Transverse colon (tissue), 4 donors: ENCODE results near the gene KCNK13. TPM values are rescaled to one million over a fixed set of nuclear protein-coding genes. Genes with fewer than 3 reads are reported as not detected.

Experiments used
- DNase-seq: peaks from one replicate; pipeline ENCODE4 v3.0.0-alpha.2; 2019
- H3K27ac ChIP-seq, 4 donors: fragments of 200-600 bp; sonication (generic); 2 replicates each; pipeline ENCODE4 v1.5.1; 2016 to 2018; ENCODE audit warnings: inconsistent platforms in 4 of 4
- H3K27me3 ChIP-seq: fragments of 200-600 bp; sonication (generic); 2 replicates; pipeline ENCODE4 v1.5.1; 2017; ENCODE audit warnings: inconsistent platforms
- H3K36me3 ChIP-seq, 4 donors: fragments of 200-600 bp; sonication (generic); 2 replicates each; pipeline ENCODE4 v1.5.1; 2017 to 2019; ENCODE audit warnings: inconsistent platforms in 4 of 4
- H3K4me1 ChIP-seq, 4 donors: fragments of 200-600 bp; sonication (generic); 2 replicates each; pipeline ENCODE4 v1.5.1; 2017 to 2020; ENCODE audit warnings: inconsistent platforms in 4 of 4
- H3K4me3 ChIP-seq, 4 donors: fragments of 200-600 bp; sonication (generic); 1 replicate in 1 of 4; 2 replicates in 3 of 4; pipeline versions ENCODE4 v1.5.1 to v1.6.1; 2017 to 2019; ENCODE audit warnings: inconsistent platforms in 4 of 4
- H3K9me3 ChIP-seq, 2 donors: fragments of 200-600 bp; sonication (generic); 2 replicates each; pipeline ENCODE4 v1.5.1; 2017 to 2019; ENCODE audit warnings: inconsistent platforms in 2 of 2
- EP300 ChIP-seq: sonication (generic); formaldehyde crosslinking; IDR thresholded peaks from one replicate; pipeline ENCODE4 v1.6.1; 2017; ENCODE audit warnings: antibody characterized with exemption, low read depth
- POLR2A ChIP-seq: fragments of 450-650 bp; IDR thresholded peaks from one replicate; pipeline ENCODE4 v1.6.1; 2016; ENCODE audit warnings: antibody characterized with exemption, mild to moderate bottlenecking, moderate library complexity
- POLR2AphosphoS5 ChIP-seq, 3 donors: sonication (generic); formaldehyde crosslinking; IDR thresholded peaks; one replicate each; pipeline ENCODE4 v1.6.1; 2016; ENCODE audit warnings: antibody characterized with exemption in 3 of 3
- WGBS, 2 donors: methylation state at CpG; one replicate each; pipeline ENCODE4 v1.1.5; 2018; ENCODE audit warnings: low coverage in 1 of 2; 5-methylcytosine and 5-hydroxymethylcytosine counted together
- in situ Hi-C, 4 donors: fragments of 200-750 bp; cut with MboI; loops; one replicate each; pipeline versions ENCODE4 v1.15.0 to v1.15.1; 2017; ENCODE audit warnings: low sequenced_read_pairs in 3 of 4, low pct_ligation_motif_present in 1 of 4, low pct_unique_long_range_greater_than_20kb in 1 of 4
- intact Hi-C: fragments of 100-400 bp; cut with DNase I; formaldehyde crosslinking; loops from one replicate; pipeline ENCODE4 v1.15.1; 2023; ENCODE audit warnings: low total_unique reads
- total RNA-seq, 4 donors: library from RNA; depleted of rRNA; stranded (reverse); fragments of >200 nt; gene quantifications; one replicate each; pipeline ENCODE4 v1.1.0, GENCODE V29; 2016
- TF ChIP-seq, protein P1 (sequence below), 5 experiments: fragments of 200-600 bp in 3 of 5; fragments of 450-650 bp in 2 of 5; sonication (generic) in 3 of 5; IDR thresholded peaks; 1 replicate in 2 of 5; 2 replicates in 3 of 5; pipeline ENCODE4 v1.5.1; 2016 to 2017; ENCODE audit warnings: antibody characterized with exemption in 5 of 5, inconsistent platforms in 3 of 5, mild to moderate bottlenecking in 2 of 5, moderate library complexity in 1 of 5

Gene KCNK13
- total RNA-seq, 4 donors from 2014 or later, result 0.14 to 0.64 TPM; not detected in 2

DNA sequence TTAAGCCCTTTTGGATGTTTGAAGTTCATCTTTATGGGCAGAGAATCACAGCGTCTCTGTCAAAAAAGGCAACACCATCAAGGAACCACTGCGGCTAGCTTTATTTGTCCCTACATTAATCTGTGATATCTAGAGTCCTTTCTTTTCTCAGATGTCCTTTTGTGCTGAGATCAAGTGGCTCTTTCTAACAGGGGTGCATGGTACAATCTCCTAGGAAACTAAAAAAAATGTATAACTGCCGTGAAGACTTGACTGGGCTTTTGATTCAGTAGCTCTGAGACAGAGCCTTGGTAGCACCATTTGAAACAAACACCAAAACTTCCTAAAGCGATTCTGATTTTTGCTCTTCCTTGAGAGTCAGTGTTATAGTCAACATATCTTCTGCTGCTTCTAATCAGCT, 33.3 kb downstream of the KCNK13 start:
- DNase-seq, result no peak
- WGBS, 2 donors, result 85 to 90% methylated on average over 4 of the region's 4 CpGs
- Histone ChIP-seq H3K27me3 (no peaks in the 10 kb centered on the region), H3K4me1 (no peaks in the 10 kb centered on the region), H3K36me3 (no peaks in the 10 kb centered on the region), H3K9me3 (no peaks in the 10 kb centered on the region), H3K4me3 (no peak overlapping the region), H3K27ac (no peak overlapping the region)
- in situ Hi-C loops, result no loop called here
- TF ChIP-seq POLR2AphosphoS5 (IDR thresholded peaks at IDR 0.05) (no peak), EP300 (no peak), POLR2A (no peak)
- TF ChIP-seq, protein P1, sequence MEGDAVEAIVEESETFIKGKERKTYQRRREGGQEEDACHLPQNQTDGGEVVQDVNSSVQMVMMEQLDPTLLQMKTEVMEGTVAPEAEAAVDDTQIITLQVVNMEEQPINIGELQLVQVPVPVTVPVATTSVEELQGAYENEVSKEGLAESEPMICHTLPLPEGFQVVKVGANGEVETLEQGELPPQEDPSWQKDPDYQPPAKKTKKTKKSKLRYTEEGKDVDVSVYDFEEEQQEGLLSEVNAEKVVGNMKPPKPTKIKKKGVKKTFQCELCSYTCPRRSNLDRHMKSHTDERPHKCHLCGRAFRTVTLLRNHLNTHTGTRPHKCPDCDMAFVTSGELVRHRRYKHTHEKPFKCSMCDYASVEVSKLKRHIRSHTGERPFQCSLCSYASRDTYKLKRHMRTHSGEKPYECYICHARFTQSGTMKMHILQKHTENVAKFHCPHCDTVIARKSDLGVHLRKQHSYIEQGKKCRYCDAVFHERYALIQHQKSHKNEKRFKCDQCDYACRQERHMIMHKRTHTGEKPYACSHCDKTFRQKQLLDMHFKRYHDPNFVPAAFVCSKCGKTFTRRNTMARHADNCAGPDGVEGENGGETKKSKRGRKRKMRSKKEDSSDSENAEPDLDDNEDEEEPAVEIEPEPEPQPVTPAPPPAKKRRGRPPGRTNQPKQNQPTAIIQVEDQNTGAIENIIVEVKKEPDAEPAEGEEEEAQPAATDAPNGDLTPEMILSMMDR (IDR thresholded peaks at IDR 0.05), result no peak
- intact Hi-C loops, result no loop called here

DNA sequence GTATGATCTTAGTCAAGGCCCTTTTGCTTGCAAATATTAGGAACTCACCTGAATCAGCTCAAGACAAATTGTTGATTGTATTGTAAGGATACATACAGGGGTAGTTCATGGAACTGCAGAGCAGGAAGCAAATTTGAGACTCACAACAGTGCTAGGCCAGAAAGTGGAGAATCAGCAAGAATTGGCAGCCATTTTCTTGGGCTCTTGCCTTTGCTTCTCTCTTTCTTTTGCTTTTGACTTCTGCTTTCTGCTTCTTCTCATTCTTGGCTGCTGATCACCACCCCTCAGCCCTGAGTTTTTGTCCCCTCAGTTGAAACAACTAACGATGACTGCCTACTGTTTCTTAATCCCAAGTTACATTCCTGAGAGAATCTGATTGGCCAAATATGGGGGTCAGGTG, 34.8 kb downstream of the KCNK13 start:
- TF ChIP-seq EP300 (no peak), POLR2AphosphoS5 (IDR thresholded peaks at IDR 0.05) (no peak), POLR2A (no peak)
- TF ChIP-seq, protein P1 (IDR thresholded peaks at IDR 0.05), result no peak
- DNase-seq, result no peak
- Histone ChIP-seq H3K9me3 (no peaks in the 10 kb centered on the region), H3K4me3 (no peak overlapping the region), H3K4me1 (no peaks in the 10 kb centered on the region), H3K27ac (no peak overlapping the region), H3K36me3 (no peaks in the 10 kb centered on the region), H3K27me3 (no peaks in the 10 kb centered on the region)
- in situ Hi-C loops (no loop called here), intact Hi-C loops (no loop called here)
- WGBS, 2 donors, result 46 to 100% methylated on average over 1 of the region's 1 CpG

DNA sequence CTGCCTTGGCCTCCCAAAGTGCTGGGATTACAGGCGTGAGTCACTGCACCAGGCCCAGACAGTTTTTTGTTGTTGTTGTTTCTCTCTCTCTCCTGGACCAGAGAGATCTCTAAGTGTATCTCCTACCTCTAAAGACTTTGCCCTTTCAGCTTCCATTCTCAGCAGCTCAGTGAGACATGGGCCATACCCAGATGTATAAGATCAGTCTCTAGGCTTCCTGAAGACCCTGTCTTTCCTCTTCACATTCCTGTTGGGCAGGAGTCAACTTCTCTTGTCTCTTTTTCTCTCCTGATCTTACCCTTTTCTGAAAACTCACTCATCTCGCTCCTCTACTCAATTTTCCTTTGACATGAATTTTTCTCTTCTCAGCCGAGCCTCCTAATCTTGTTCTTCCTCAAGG, 42.0 kb downstream of the KCNK13 start:
- Histone ChIP-seq H3K4me3 (no peak overlapping the region), H3K27me3 (no peaks in the 10 kb centered on the region), H3K4me1 (no peaks in the 10 kb centered on the region), H3K36me3 (no peaks in the 10 kb centered on the region), H3K9me3 (no peaks in the 10 kb centered on the region), H3K27ac (no peak overlapping the region)
- DNase-seq, result no peak
- 85% methylated on average over 3 of the region's 3 CpGs; no CpG with 5 or more reads in 1 of the 2 donors for WGBS, 2 donors
- intact Hi-C loops (no loop called here), in situ Hi-C loops (no loop called here)
- TF ChIP-seq POLR2AphosphoS5 (IDR thresholded peaks at IDR 0.05), result no peak
- TF ChIP-seq, protein P1 (IDR thresholded peaks at IDR 0.05), result no peak
- TF ChIP-seq EP300, result no peak
- no peak for TF ChIP-seq POLR2A

DNA sequence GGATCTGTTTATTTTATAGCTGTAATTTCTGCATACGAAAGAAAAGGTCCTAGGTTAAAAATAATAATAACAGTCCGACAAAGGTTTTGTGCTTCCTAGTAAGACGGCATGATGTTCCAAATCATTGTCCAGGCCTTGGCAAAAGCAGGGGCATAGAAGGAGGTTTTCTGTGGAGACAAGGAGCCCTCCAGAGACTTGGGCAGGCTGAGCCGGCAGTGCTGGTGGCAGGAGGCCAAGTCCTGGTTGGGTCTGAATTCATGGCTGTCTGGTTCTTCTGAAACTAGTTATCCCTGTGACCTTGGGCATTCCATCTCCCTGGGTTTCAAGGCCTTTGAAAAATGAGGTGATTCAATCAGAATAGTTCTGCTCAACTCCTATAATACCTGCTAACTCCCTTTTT, 44.0 kb downstream of the KCNK13 start:
- no peak for DNase-seq
- Histone ChIP-seq H3K27me3 (no peaks in the 10 kb centered on the region), H3K4me3 (no peak overlapping the region), H3K4me1 (no peaks in the 10 kb centered on the region), H3K27ac (no peak overlapping the region), H3K9me3 (no peaks in the 10 kb centered on the region), H3K36me3 (no peaks in the 10 kb centered on the region)
- intact Hi-C loops, result no loop called here
- 30 to 59% methylated on average over 2 to 4 of the region's 4 CpGs for WGBS, 2 donors
- no peak for TF ChIP-seq POLR2AphosphoS5 (IDR thresholded peaks at IDR 0.05)
- TF ChIP-seq, protein P1 (IDR thresholded peaks at IDR 0.05), result no peak
- in situ Hi-C loops, result no loop called here
